ENCODE results near the gene SFMBT2.

DNA sequence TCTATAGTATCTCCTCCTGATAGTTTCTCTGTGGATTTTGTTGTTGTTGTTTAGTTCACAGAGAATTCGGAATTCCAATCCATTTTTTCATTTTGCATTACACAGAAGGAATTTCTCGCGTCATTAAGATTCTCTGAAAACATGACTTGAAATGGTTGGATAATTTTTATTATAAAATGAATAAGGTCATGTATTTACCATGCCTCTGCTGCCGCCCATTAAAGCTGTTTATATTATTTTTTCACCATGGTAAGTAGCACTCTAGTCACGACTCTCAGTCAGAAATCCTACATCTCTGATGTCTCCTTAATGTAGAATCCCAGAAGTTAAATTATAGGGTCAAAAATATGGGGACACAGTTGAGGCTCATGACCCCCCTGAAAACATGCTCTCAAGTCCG lies 19.1 kb downstream of the SFMBT2 start:
- TF ChIP-seq, protein P1, sequence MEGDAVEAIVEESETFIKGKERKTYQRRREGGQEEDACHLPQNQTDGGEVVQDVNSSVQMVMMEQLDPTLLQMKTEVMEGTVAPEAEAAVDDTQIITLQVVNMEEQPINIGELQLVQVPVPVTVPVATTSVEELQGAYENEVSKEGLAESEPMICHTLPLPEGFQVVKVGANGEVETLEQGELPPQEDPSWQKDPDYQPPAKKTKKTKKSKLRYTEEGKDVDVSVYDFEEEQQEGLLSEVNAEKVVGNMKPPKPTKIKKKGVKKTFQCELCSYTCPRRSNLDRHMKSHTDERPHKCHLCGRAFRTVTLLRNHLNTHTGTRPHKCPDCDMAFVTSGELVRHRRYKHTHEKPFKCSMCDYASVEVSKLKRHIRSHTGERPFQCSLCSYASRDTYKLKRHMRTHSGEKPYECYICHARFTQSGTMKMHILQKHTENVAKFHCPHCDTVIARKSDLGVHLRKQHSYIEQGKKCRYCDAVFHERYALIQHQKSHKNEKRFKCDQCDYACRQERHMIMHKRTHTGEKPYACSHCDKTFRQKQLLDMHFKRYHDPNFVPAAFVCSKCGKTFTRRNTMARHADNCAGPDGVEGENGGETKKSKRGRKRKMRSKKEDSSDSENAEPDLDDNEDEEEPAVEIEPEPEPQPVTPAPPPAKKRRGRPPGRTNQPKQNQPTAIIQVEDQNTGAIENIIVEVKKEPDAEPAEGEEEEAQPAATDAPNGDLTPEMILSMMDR (IDR thresholded peaks at IDR 0.05), result no peak
- no peak for TF ChIP-seq POLR2A (IDR thresholded peaks at IDR 0.05)

All from suprapubic skin (tissue), 3 donors.